Cardiac septum (tissue), 1 donor: ENCODE measurements around the gene TRHDE. TPM values are rescaled to one million over a fixed set of nuclear protein-coding genes. Genes with fewer than 3 reads are reported as not detected.

Experiments used
- DNase-seq: peaks from one replicate; pipeline ENCODE4 v3.0.0-alpha.2; 2020; ENCODE audit warnings: low spot score
- intact Hi-C: fragments of 100-400 bp; cut with DNase I; formaldehyde crosslinking; loops from one replicate; pipeline ENCODE4 v1.14.0; 2022
- total RNA-seq: library from RNA; stranded (reverse); fragmentation: NEBNext Ultra II Directional; extraction: Animal tissue kit (Norgen Biotek cat#: 25700); gene quantifications from one replicate; pipeline ENCODE4 v1.2.1, GENCODE V29; 2021
- donor health status: DM: no; HTN: no; CAD: no.

Gene TRHDE
- total RNA-seq, 1 donor from 2014 or later: 0.30 TPM

GRCh38 chr12:72300728-72301127, 28.6 kb downstream of the TRHDE start:
- intact Hi-C loops: no loop called here
- DNase-seq: no peak

GRCh38 chr12:72304751-72305150, 32.6 kb downstream of the TRHDE start:
- intact Hi-C loops: no loop called here
- DNase-seq: no peak

GRCh38 chr12:72307229-72307628, 35.1 kb downstream of the TRHDE start:
- intact Hi-C loops: no loop called here
- no peak for DNase-seq

- intact Hi-C loops: no loop called here
- no peak for DNase-seq
Observed at GRCh38 chr12:72311946-72312345, 39.8 kb downstream of the TRHDE start.

GRCh38 chr12:72313806-72314205, 41.6 kb downstream of the TRHDE start:
- no peak for DNase-seq
- intact Hi-C loops: no loop called here

- intact Hi-C loops: no loop called here
- DNase-seq: no peak
Observed at GRCh38 chr12:72315858-72316257, 43.7 kb downstream of the TRHDE start.

GRCh38 chr12:72318341-72318740, 46.2 kb downstream of the TRHDE start:
- intact Hi-C loops: no loop called here
- DNase-seq: no peak

GRCh38 chr12:72323881-72324280, 51.7 kb downstream of the TRHDE start:
- no peak for DNase-seq
- intact Hi-C loops: no loop called here

GRCh38 chr12:72330301-72330700, 58.1 kb downstream of the TRHDE start:
- DNase-seq: no peak
- intact Hi-C loops: no loop called here

- intact Hi-C loops: no loop called here
- DNase-seq: no peak
Observed at GRCh38 chr12:72330784-72331183, 58.6 kb downstream of the TRHDE start.

- no peak for DNase-seq
- intact Hi-C loops: no loop called here
Observed at GRCh38 chr12:72337382-72337781, 65.2 kb downstream of the TRHDE start.

GRCh38 chr12:72337946-72338345, 65.8 kb downstream of the TRHDE start:
- intact Hi-C loops: no loop called here

GRCh38 chr12:72338437-72338836, 66.3 kb downstream of the TRHDE start:
- no peak for DNase-seq
- intact Hi-C loops: no loop called here

More at GRCh38 chr12:72337946-72338345, 65.8 kb downstream of the TRHDE start:
- DNase-seq: no peak

GRCh38 chr12:72346363-72346944, 74.3 kb downstream of the TRHDE start:
- intact Hi-C loops: no loop called here
- no peak for DNase-seq

- no peak for DNase-seq
- intact Hi-C loops: no loop called here
Observed at GRCh38 chr12:72349491-72349890, 77.3 kb downstream of the TRHDE start.

GRCh38 chr12:72359416-72359815, 87.2 kb downstream of the TRHDE start:
- intact Hi-C loops: no loop called here
- no peak for DNase-seq

GRCh38 chr12:72365151-72365550, 93.0 kb downstream of the TRHDE start:
- no peak for DNase-seq
- intact Hi-C loops: no loop called here

GRCh38 chr12:72366255-72366654, 94.1 kb downstream of the TRHDE start:
- intact Hi-C loops: no loop called here
- DNase-seq: no peak

- intact Hi-C loops: no loop called here
- DNase-seq: no peak
Observed at GRCh38 chr12:72368298-72368697, 96.1 kb downstream of the TRHDE start.

GRCh38 chr12:72368719-72369422, 96.7 kb downstream of the TRHDE start:
- intact Hi-C loops: no loop called here

GRCh38 chr12:72369423-72369959, 97.3 kb downstream of the TRHDE start:
- intact Hi-C loops: no loop called here
- DNase-seq: no peak

More at GRCh38 chr12:72368719-72369422, 96.7 kb downstream of the TRHDE start:
- no peak for DNase-seq
